ENCODE results near the gene CTNNA2. TPM values are rescaled to one million over a fixed set of nuclear protein-coding genes. Genes with fewer than 3 reads are reported as not detected.
A peak's percentile ranks its signal among the peaks of the same experiment; 100 is the strongest.

Gene CTNNA2
- total RNA-seq, 1 donor from 2014 or later, result 43.5 TPM

- no peak overlapping the region for H3K4me3 Mint-ChIP-seq
- Histone ChIP-seq H3K27me3 (no peaks in the 10 kb centered on the region), H3K9ac (no peak overlapping the region), H3K36me3 (no peaks in the 10 kb centered on the region), H3K4me2 (no peak overlapping the region), H3K27ac (no peak overlapping the region), H4K20me1 (ENCODE audit: low read depth) (peaks cover 7% of the 10 kb centered on the region), H3K4me1 (peaks cover 21% of the 10 kb centered on the region), H3K79me2 (ENCODE audit: low read depth) (no peaks in the 10 kb centered on the region), H3K4me3 (no peak overlapping the region), H3F3A (ENCODE audit: low read depth) (peaks cover 13% of the 10 kb centered on the region), H2AFZ (replicated peaks) (no peak overlapping the region), H3K9me3 (ENCODE audit: low read depth) (no peaks in the 10 kb centered on the region)
- DNase-seq (ENCODE audit: low spot score), result no peak
- H3K36me3 Mint-ChIP-seq, result peaks cover 2% of the 10 kb centered on the region
- H3K27me3 Mint-ChIP-seq (ENCODE audit: insufficient read depth, low read depth), result no peaks in the 10 kb centered on the region
- H3K4me1 Mint-ChIP-seq, result peaks cover 9% of the 10 kb centered on the region
- TF ChIP-seq EZH2 (IDR thresholded peaks at IDR 0.05) (no peak), EZH2phosphoT487 (IDR thresholded peaks at IDR 0.05) (no peak), CTCF (IDR thresholded peaks at IDR 0.05) (no peak)
- peak overlapping the region; percentile 5 for H3K27ac Mint-ChIP-seq
- H3K9me3 Mint-ChIP-seq, result peaks cover 2% of the 10 kb centered on the region
Measured at GRCh38 chr2:80149991-80150390, 637.1 kb downstream of the CTNNA2 start.

GRCh38 chr2:80151248-80151647 is 638.4 kb downstream of the CTNNA2 start:
- H4K20me1 ChIP-seq (ENCODE audit: low read depth), result peaks cover 7% of the 10 kb centered on the region
- no peak overlapping the region for H3K4me3 ChIP-seq
- peaks cover 21% of the 10 kb centered on the region for H3K4me1 ChIP-seq
- no peak overlapping the region for H3K4me2 ChIP-seq
- H3K9me3 Mint-ChIP-seq, result peaks cover 2% of the 10 kb centered on the region
- H3K27ac Mint-ChIP-seq, result peak overlapping the region; percentile 58
- H3K4me3 Mint-ChIP-seq, result no peak overlapping the region
- DNase-seq (ENCODE audit: low spot score), result no peak
- peaks cover 6% of the 10 kb centered on the region for H3K4me1 Mint-ChIP-seq
- H3K9me3 ChIP-seq (ENCODE audit: low read depth), result no peaks in the 10 kb centered on the region
- no peak overlapping the region for H3K9ac ChIP-seq
- H3K79me2 ChIP-seq (ENCODE audit: low read depth), result no peaks in the 10 kb centered on the region
- no peak overlapping the region for H2AFZ ChIP-seq (replicated peaks)
- H3K27ac ChIP-seq, result no peak overlapping the region
- no peak for TF ChIP-seq EZH2 (IDR thresholded peaks at IDR 0.05)
- TF ChIP-seq EZH2phosphoT487 (IDR thresholded peaks at IDR 0.05), result no peak
- TF ChIP-seq CTCF (IDR thresholded peaks at IDR 0.05), result no peak
- no peaks in the 10 kb centered on the region for H3K27me3 Mint-ChIP-seq (ENCODE audit: insufficient read depth, low read depth)
- no peaks in the 10 kb centered on the region for H3K36me3 ChIP-seq
- H3K36me3 Mint-ChIP-seq, result peaks cover 2% of the 10 kb centered on the region
- no peaks in the 10 kb centered on the region for H3K27me3 ChIP-seq
- peaks cover 13% of the 10 kb centered on the region for H3F3A ChIP-seq (ENCODE audit: low read depth)

- Histone ChIP-seq H4K20me1 (ENCODE audit: low read depth) (peaks cover 7% of the 10 kb centered on the region), H3K27me3 (no peaks in the 10 kb centered on the region), H3K36me3 (no peaks in the 10 kb centered on the region), H3K27ac (no peak overlapping the region), H3K4me1 (peaks cover 21% of the 10 kb centered on the region), H3K79me2 (ENCODE audit: low read depth) (no peaks in the 10 kb centered on the region), H3K4me2 (no peak overlapping the region), H3K9me3 (ENCODE audit: low read depth) (no peaks in the 10 kb centered on the region), H3K4me3 (no peak overlapping the region), H3K9ac (no peak overlapping the region), H2AFZ (replicated peaks) (no peak overlapping the region), H3F3A (ENCODE audit: low read depth) (peaks cover 13% of the 10 kb centered on the region)
- TF ChIP-seq CTCF (IDR thresholded peaks at IDR 0.05), result no peak
- no peak for TF ChIP-seq EZH2 (IDR thresholded peaks at IDR 0.05)
- no peak for TF ChIP-seq EZH2phosphoT487 (IDR thresholded peaks at IDR 0.05)
- Mint-ChIP-seq H3K27ac (peak overlapping the region; percentile 58), H3K4me1 (peaks cover 6% of the 10 kb centered on the region), H3K36me3 (no peaks in the 10 kb centered on the region), H3K9me3 (no peaks in the 10 kb centered on the region), H3K27me3 (ENCODE audit: insufficient read depth, low read depth) (no peaks in the 10 kb centered on the region), H3K4me3 (no peak overlapping the region)
- DNase-seq (ENCODE audit: low spot score), result no peak
Measured at GRCh38 chr2:80151651-80152050, 638.8 kb downstream of the CTNNA2 start.

All from neural progenitor cell (in vitro differentiated cells).